Sigmoid colon (tissue), 4 donors: ENCODE data around the gene WDR86.

ENCODE experiments used
- EP300 ChIP-seq, 4 donors: sonication (generic); formaldehyde crosslinking; IDR thresholded peaks; one replicate each; pipeline ENCODE4 v1.6.1; 2017; ENCODE audit warnings: antibody characterized with exemption in 4 of 4
- POLR2A ChIP-seq, 2 donors: fragments of 450-650 bp; IDR thresholded peaks; one replicate each; pipeline ENCODE4 v1.6.1; 2016; ENCODE audit warnings: antibody characterized with exemption in 2 of 2, mild to moderate bottlenecking in 2 of 2, moderate library complexity in 2 of 2
- TF ChIP-seq, protein P1 (sequence below), 4 experiments: fragments of 450-650 bp in 3 of 4; fragments of 200-600 bp in 1 of 4; IDR thresholded peaks; one replicate each; pipeline ENCODE4 v1.5.1; 2016 to 2019; ENCODE audit warnings: antibody characterized with exemption in 4 of 4, mild to moderate bottlenecking in 3 of 4, moderate library complexity in 2 of 4

DNA sequence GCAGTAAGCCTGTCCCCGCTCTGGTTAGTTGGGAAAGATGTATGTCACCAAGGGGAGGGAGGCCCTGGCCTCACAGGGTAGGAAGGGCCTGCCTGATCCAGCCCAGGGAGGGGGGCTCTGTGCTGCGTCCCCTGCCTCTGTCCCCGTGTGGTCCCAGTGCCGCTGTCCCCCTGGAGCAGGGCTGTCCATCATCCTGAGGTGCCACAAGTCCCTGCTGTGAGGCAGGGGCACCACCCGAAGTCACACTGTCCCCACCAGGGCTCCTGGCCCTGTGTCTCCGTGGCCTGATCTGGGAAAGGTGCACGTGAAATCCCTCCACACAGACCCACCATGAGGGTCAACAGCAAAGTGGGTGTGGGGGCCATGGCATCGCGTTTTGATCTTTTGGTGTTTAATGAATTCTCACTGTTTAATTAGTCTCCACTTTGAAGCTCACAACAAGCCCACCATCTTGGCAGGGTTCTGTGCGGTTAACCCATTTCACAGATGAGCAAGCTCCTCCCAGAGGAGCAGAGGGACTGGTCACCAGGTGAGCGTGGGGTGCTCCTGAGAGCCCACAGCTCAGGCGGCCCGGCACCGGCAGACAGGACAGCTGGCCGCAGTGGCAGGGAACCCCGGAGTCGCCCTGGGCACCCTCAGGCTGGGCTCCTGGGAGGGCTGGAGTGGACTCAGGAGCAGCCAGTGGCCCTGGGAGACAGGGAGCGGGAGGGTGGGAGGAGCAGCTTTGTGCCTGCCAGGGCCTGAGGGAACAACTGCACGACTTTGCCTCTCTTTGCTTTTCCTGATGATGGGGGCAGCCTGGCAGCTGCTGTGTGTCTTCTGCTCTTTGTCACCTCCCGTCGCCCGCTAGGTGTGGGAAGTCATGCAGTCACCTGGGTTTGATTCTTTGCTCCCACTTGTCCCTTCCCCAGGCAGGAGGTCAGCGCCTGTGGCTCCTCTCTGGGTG, 42.1 kb upstream of the WDR86 start:
- TF ChIP-seq, protein P1, sequence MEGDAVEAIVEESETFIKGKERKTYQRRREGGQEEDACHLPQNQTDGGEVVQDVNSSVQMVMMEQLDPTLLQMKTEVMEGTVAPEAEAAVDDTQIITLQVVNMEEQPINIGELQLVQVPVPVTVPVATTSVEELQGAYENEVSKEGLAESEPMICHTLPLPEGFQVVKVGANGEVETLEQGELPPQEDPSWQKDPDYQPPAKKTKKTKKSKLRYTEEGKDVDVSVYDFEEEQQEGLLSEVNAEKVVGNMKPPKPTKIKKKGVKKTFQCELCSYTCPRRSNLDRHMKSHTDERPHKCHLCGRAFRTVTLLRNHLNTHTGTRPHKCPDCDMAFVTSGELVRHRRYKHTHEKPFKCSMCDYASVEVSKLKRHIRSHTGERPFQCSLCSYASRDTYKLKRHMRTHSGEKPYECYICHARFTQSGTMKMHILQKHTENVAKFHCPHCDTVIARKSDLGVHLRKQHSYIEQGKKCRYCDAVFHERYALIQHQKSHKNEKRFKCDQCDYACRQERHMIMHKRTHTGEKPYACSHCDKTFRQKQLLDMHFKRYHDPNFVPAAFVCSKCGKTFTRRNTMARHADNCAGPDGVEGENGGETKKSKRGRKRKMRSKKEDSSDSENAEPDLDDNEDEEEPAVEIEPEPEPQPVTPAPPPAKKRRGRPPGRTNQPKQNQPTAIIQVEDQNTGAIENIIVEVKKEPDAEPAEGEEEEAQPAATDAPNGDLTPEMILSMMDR (IDR thresholded peaks at IDR 0.05): no peak
- TF ChIP-seq EP300 (IDR thresholded peaks at IDR 0.05) (no peak), POLR2A (IDR thresholded peaks at IDR 0.05) (no peak)
